Activated CD4-positive, alpha-beta T cell treated with anti-CD3 and anti-CD28 coated beads, Interleukin-2, Interleukin-4, amounts not matched to agents 100 ng/mL and 50 ng/mL, durations not matched to agents 16 hours and 8 hours (primary cell): Measurements from ENCODE around the gene EPB41L4B.
"Not testable (repeated sequence)": the region's sequence is repeated elsewhere in the genome, so short reads cannot be mapped to it uniquely, and the experiment has no call there.

ENCODE experiments used
- DNase-seq: peaks from one replicate; pipeline ENCODE4 v3.0.0-alpha.2; 2020; ENCODE audit warnings: low spot score

Gene EPB41L4B

GRCh38 chr9:109244179-109245132 lies 76.4 kb downstream of the EPB41L4B start:
- peak; percentile 69 for DNase-seq

GRCh38 chr9:109242741-109243140 lies 78.1 kb downstream of the EPB41L4B start:
- DNase-seq = no peak

GRCh38 chr9:109242014-109242413 lies 78.8 kb downstream of the EPB41L4B start:
- no peak for DNase-seq

- no peak for DNase-seq
These were observed 79.7 kb downstream of the EPB41L4B start for GRCh38 chr9:109241207-109241606.

GRCh38 chr9:109239240-109239639 lies 81.6 kb downstream of the EPB41L4B start:
- DNase-seq = no peak

- no peak for DNase-seq
These were observed 82.2 kb downstream of the EPB41L4B start for GRCh38 chr9:109238655-109239054.

- DNase-seq = no peak
These were observed 82.7 kb downstream of the EPB41L4B start for GRCh38 chr9:109238125-109238524.

GRCh38 chr9:109232449-109233237 lies 88.2 kb downstream of the EPB41L4B start:
- DNase-seq = no peak

GRCh38 chr9:109231593-109231992 lies 89.3 kb downstream of the EPB41L4B start:
- no peak for DNase-seq

- no peak for DNase-seq
These were observed 90.6 kb downstream of the EPB41L4B start for GRCh38 chr9:109230277-109230676.

- DNase-seq = no peak
These were observed 91.2 kb downstream of the EPB41L4B start for GRCh38 chr9:109229682-109230081.

- no peak for DNase-seq
These were observed 92.7 kb downstream of the EPB41L4B start for GRCh38 chr9:109228093-109228642.

- DNase-seq = no peak
These were observed 95.2 kb downstream of the EPB41L4B start for GRCh38 chr9:109225629-109226028.

GRCh38 chr9:109224751-109225150 lies 96.1 kb downstream of the EPB41L4B start:
- no peak for DNase-seq

- not testable (repeated sequence) for DNase-seq
These were observed 102.6 kb downstream of the EPB41L4B start for GRCh38 chr9:109218242-109218641.

- DNase-seq = no peak
These were observed 106.4 kb downstream of the EPB41L4B start for GRCh38 chr9:109214414-109214813.

- no peak for DNase-seq
These were observed 107.4 kb downstream of the EPB41L4B start for GRCh38 chr9:109213285-109214121.

- DNase-seq = no peak
These were observed 108.1 kb downstream of the EPB41L4B start for GRCh38 chr9:109212768-109213167.

GRCh38 chr9:109206670-109207069 lies 114.2 kb downstream of the EPB41L4B start:
- no peak for DNase-seq

- no peak for DNase-seq
These were observed 115.3 kb downstream of the EPB41L4B start for GRCh38 chr9:109205526-109205925.

- no peak for DNase-seq
These were observed 117.0 kb downstream of the EPB41L4B start for GRCh38 chr9:109203761-109204360.
